GM18520 (cell line): Measurements from ENCODE around the gene FERMT2.

Experiments used
- ATAC-seq: cut with Tn5 transposase; IDR thresholded peaks from one replicate; pipeline ENCODE4 v1.9.1; 2021; ENCODE audit not compliant: unreplicated experiment

FERMT2 gene

GRCh38 chr14:52829527-52830185 lies 121.2 kb downstream of the FERMT2 start:
- no peak for ATAC-seq

GRCh38 chr14:52827426-52827825 lies 123.4 kb downstream of the FERMT2 start:
- no peak for ATAC-seq

GRCh38 chr14:52825085-52825484 lies 125.8 kb downstream of the FERMT2 start:
- ATAC-seq: no peak

DNA sequence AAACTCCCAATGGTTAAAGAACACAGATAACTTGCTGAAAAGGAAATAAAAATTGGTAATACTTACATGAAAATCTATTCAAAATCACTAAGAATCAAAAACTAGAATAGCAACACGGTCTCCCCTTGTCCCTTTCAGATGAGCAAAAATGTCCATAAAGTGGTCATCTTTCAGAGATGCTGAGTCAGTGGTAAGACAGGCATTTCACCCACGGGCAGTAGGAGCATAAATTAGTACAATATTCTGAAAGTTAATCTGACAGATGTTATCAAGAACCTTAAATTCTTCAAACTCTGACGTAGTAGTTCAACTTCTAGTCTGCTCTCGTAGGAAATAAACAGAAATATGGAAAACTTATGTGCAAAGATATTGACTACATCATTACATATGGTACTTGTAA lies 126.4 kb downstream of the FERMT2 start:
- ATAC-seq: no peak

GRCh38 chr14:52821805-52822250 lies 129.0 kb downstream of the FERMT2 start:
- ATAC-seq: no peak

GRCh38 chr14:52808101-52808500 lies 142.7 kb downstream of the FERMT2 start:
- ATAC-seq: no peak
